ENCODE results near the gene BPIFA3. TPM values are rescaled to one million over a fixed set of nuclear protein-coding genes. Genes with fewer than 3 reads are reported as not detected.

The BPIFA3 gene
- total and polyA plus RNA-seq, 4 experiments from 2014 or later, result not detected

GRCh38 chr20:33235696-33236095 is 18.5 kb downstream of the BPIFA3 start, which contains the start of gene BPIFA1:
TSS of gene BPIFA1 (plus strand) at chr20:33235996. CDS start at chr20:33237712, 1,716 bp downstream.
- intact Hi-C loops (cut with micrococcal nuclease), result no loop called here
- peaks cover 0 to 3% (median 0%) of the 10 kb centered on the region in 8 donors for H3K9me3 Mint-ChIP-seq
- peaks cover 10 to 31% of the 10 kb centered on the region in 2 donors for H3K27me3 Mint-ChIP-seq
- no peaks in the 10 kb centered on the region for H3K4me1 Mint-ChIP-seq
- no peaks in the 10 kb centered on the region for H3K36me3 ChIP-seq (ENCODE audit: insufficient read depth, low read length)
- no peaks in the 10 kb centered on the region for H3K4me1 ChIP-seq (ENCODE audit: insufficient read depth, low read length)
- no peak within 1 kb of the TSS for H3K4me3 ChIP-seq (ENCODE audit: low read length in 2 of 2)
- H3K27ac ChIP-seq (ENCODE audit: low read depth, low read length), result no peak within 1 kb of the TSS
- H3K27ac Mint-ChIP-seq, result no peak within 1 kb of the TSS
- ChIA-PET CTCF (ENCODE audit: partially characterized antibody) (no interaction called here), POLR2A (ENCODE audit: partially characterized antibody) (no interaction called here)
- no peaks in the 10 kb centered on the region for H3K9me3 ChIP-seq (ENCODE audit: control insufficient read depth in 1 of 2, low read length in 2 of 2)
- H3K4me3 Mint-ChIP-seq, result no peak within 1 kb of the TSS
- no peak for DNase-seq
- H3K36me3 Mint-ChIP-seq, result no peaks in the 10 kb centered on the region
- no peaks in the 10 kb centered on the region for H3K27me3 ChIP-seq (ENCODE audit: insufficient read depth, low read length)

GRCh38 chr20:33236351-33236750 is 19.2 kb downstream of the BPIFA3 start:
- Histone ChIP-seq H3K4me1 (ENCODE audit: insufficient read depth, low read length) (no peaks in the 10 kb centered on the region), H3K27ac (ENCODE audit: low read depth, low read length) (no peak overlapping the region), H3K36me3 (ENCODE audit: insufficient read depth, low read length) (no peaks in the 10 kb centered on the region), H3K4me3 (ENCODE audit: low read length in 2 of 2) (no peak overlapping the region), H3K9me3 (ENCODE audit: control insufficient read depth in 1 of 2, low read length in 2 of 2) (no peaks in the 10 kb centered on the region), H3K27me3 (ENCODE audit: insufficient read depth, low read length) (no peaks in the 10 kb centered on the region)
- Mint-ChIP-seq H3K27ac (no peak overlapping the region), H3K27me3 (peaks cover 10 to 31% of the 10 kb centered on the region in 2 donors), H3K4me1 (no peaks in the 10 kb centered on the region), H3K9me3 (peaks cover 0 to 3% (median 0%) of the 10 kb centered on the region in 8 donors), H3K36me3 (no peaks in the 10 kb centered on the region), H3K4me3 (no peak overlapping the region)
- DNase-seq, result no peak
- CTCF ChIA-PET (ENCODE audit: partially characterized antibody), result no interaction called here
- POLR2A ChIA-PET (ENCODE audit: partially characterized antibody), result no interaction called here
- intact Hi-C loops (cut with micrococcal nuclease), result no loop called here

- ChIA-PET POLR2A (ENCODE audit: partially characterized antibody) (no interaction called here), CTCF (ENCODE audit: partially characterized antibody) (no interaction called here)
- intact Hi-C loops (cut with micrococcal nuclease), result no loop called here
- Mint-ChIP-seq H3K4me3 (no peak overlapping the region), H3K9me3 (peaks cover 0 to 3% (median 0%) of the 10 kb centered on the region in 8 donors), H3K36me3 (no peaks in the 10 kb centered on the region), H3K27ac (no peak overlapping the region), H3K4me1 (no peaks in the 10 kb centered on the region), H3K27me3 (peaks cover 10 to 33% of the 10 kb centered on the region in 2 donors)
- no peak overlapping the region for H3K27ac ChIP-seq (ENCODE audit: low read depth, low read length)
- no peak for DNase-seq
- H3K9me3 ChIP-seq (ENCODE audit: control insufficient read depth in 1 of 2, low read length in 2 of 2), result no peaks in the 10 kb centered on the region
- no peak overlapping the region for H3K4me3 ChIP-seq (ENCODE audit: low read length in 2 of 2)
- no peaks in the 10 kb centered on the region for H3K27me3 ChIP-seq (ENCODE audit: insufficient read depth, low read length)
- no peaks in the 10 kb centered on the region for H3K36me3 ChIP-seq (ENCODE audit: insufficient read depth, low read length)
- H3K4me1 ChIP-seq (ENCODE audit: insufficient read depth, low read length), result no peaks in the 10 kb centered on the region
Observed at GRCh38 chr20:33237989-33238388, 20.8 kb downstream of the BPIFA3 start.

GRCh38 chr20:33239418-33239817 is 22.3 kb downstream of the BPIFA3 start:
- no peak overlapping the region for H3K27ac ChIP-seq (ENCODE audit: low read depth, low read length)
- CTCF ChIA-PET (ENCODE audit: partially characterized antibody), result no interaction called here
- Mint-ChIP-seq H3K36me3 (no peaks in the 10 kb centered on the region), H3K4me3 (no peak overlapping the region), H3K27ac (no peak overlapping the region), H3K27me3 (peaks cover 10 to 26% of the 10 kb centered on the region in 2 donors), H3K4me1 (no peaks in the 10 kb centered on the region), H3K9me3 (peaks cover 0 to 3% (median 0%) of the 10 kb centered on the region in 8 donors)
- no peak for DNase-seq
- POLR2A ChIA-PET (ENCODE audit: partially characterized antibody), result no interaction called here
- intact Hi-C loops (cut with micrococcal nuclease), result no loop called here
- no peaks in the 10 kb centered on the region for H3K36me3 ChIP-seq (ENCODE audit: insufficient read depth, low read length)
- H3K4me1 ChIP-seq (ENCODE audit: insufficient read depth, low read length), result no peaks in the 10 kb centered on the region
- no peak overlapping the region for H3K4me3 ChIP-seq (ENCODE audit: low read length in 2 of 2)
- H3K9me3 ChIP-seq (ENCODE audit: control insufficient read depth in 1 of 2, low read length in 2 of 2), result no peaks in the 10 kb centered on the region
- no peaks in the 10 kb centered on the region for H3K27me3 ChIP-seq (ENCODE audit: insufficient read depth, low read length)

GRCh38 chr20:33239979-33240736 is 23.0 kb downstream of the BPIFA3 start:
- Histone ChIP-seq H3K4me1 (ENCODE audit: insufficient read depth, low read length) (no peaks in the 10 kb centered on the region), H3K27ac (ENCODE audit: low read depth, low read length) (no peak overlapping the region), H3K9me3 (ENCODE audit: control insufficient read depth in 1 of 2, low read length in 2 of 2) (no peaks in the 10 kb centered on the region), H3K27me3 (ENCODE audit: insufficient read depth, low read length) (no peaks in the 10 kb centered on the region), H3K4me3 (ENCODE audit: low read length in 2 of 2) (no peak overlapping the region), H3K36me3 (ENCODE audit: insufficient read depth, low read length) (no peaks in the 10 kb centered on the region)
- ChIA-PET CTCF (ENCODE audit: partially characterized antibody) (no interaction called here), POLR2A (ENCODE audit: partially characterized antibody) (no interaction called here)
- no peak for DNase-seq
- no peak overlapping the region for H3K4me3 Mint-ChIP-seq
- H3K36me3 Mint-ChIP-seq, result no peaks in the 10 kb centered on the region
- no peaks in the 10 kb centered on the region for H3K4me1 Mint-ChIP-seq
- H3K9me3 Mint-ChIP-seq, result peaks cover 0 to 3% (median 0%) of the 10 kb centered on the region in 8 donors
- intact Hi-C loops (cut with micrococcal nuclease), result no loop called here
- H3K27ac Mint-ChIP-seq, result no peak overlapping the region
- peaks cover 10 to 26% of the 10 kb centered on the region in 2 donors for H3K27me3 Mint-ChIP-seq

GRCh38 chr20:33240923-33241322 is 23.8 kb downstream of the BPIFA3 start:
- Mint-ChIP-seq H3K36me3 (no peaks in the 10 kb centered on the region), H3K4me3 (no peak overlapping the region), H3K9me3 (peaks cover 0 to 3% (median 0%) of the 10 kb centered on the region in 8 donors), H3K27ac (no peak overlapping the region), H3K4me1 (no peaks in the 10 kb centered on the region), H3K27me3 (peaks cover 10 to 24% of the 10 kb centered on the region in 2 donors)
- ChIA-PET CTCF (ENCODE audit: partially characterized antibody) (no interaction called here), POLR2A (ENCODE audit: partially characterized antibody) (no interaction called here)
- Histone ChIP-seq H3K9me3 (ENCODE audit: control insufficient read depth in 1 of 2, low read length in 2 of 2) (no peaks in the 10 kb centered on the region), H3K27ac (ENCODE audit: low read depth, low read length) (no peak overlapping the region), H3K4me1 (ENCODE audit: insufficient read depth, low read length) (no peaks in the 10 kb centered on the region), H3K27me3 (ENCODE audit: insufficient read depth, low read length) (no peaks in the 10 kb centered on the region), H3K36me3 (ENCODE audit: insufficient read depth, low read length) (no peaks in the 10 kb centered on the region), H3K4me3 (ENCODE audit: low read length in 2 of 2) (no peak overlapping the region)
- DNase-seq, result no peak
- intact Hi-C loops (cut with micrococcal nuclease), result no loop called here

- no peaks in the 10 kb centered on the region for H3K4me1 Mint-ChIP-seq
- Histone ChIP-seq H3K27ac (ENCODE audit: low read depth, low read length) (no peak overlapping the region), H3K9me3 (ENCODE audit: control insufficient read depth in 1 of 2, low read length in 2 of 2) (no peaks in the 10 kb centered on the region), H3K4me3 (ENCODE audit: low read length in 2 of 2) (no peak overlapping the region), H3K4me1 (ENCODE audit: insufficient read depth, low read length) (no peaks in the 10 kb centered on the region), H3K27me3 (ENCODE audit: insufficient read depth, low read length) (no peaks in the 10 kb centered on the region), H3K36me3 (ENCODE audit: insufficient read depth, low read length) (no peaks in the 10 kb centered on the region)
- H3K36me3 Mint-ChIP-seq, result no peaks in the 10 kb centered on the region
- H3K4me3 Mint-ChIP-seq, result no peak overlapping the region
- no peak overlapping the region for H3K27ac Mint-ChIP-seq
- H3K9me3 Mint-ChIP-seq, result peaks cover 0 to 3% (median 0%) of the 10 kb centered on the region in 8 donors
- intact Hi-C loops (cut with micrococcal nuclease), result no loop called here
- DNase-seq, result no peak
- CTCF ChIA-PET (ENCODE audit: partially characterized antibody), result no interaction called here
- POLR2A ChIA-PET (ENCODE audit: partially characterized antibody), result no interaction called here
- H3K27me3 Mint-ChIP-seq, result peaks cover 10 to 14% of the 10 kb centered on the region in 2 donors
Observed at GRCh38 chr20:33242319-33243100, 25.4 kb downstream of the BPIFA3 start.

Data from CD4-positive, alpha-beta memory T cell (primary cell).